Activated naive CD4-positive, alpha-beta T cell treated with anti-CD3 and anti-CD28 coated beads for 36 hours (primary cell): ENCODE data around the gene ADRM1. TPM values are rescaled to one million over a fixed set of nuclear protein-coding genes. Genes with fewer than 3 reads are reported as not detected.

Experiments used
- CTCF ChIA-PET: fragments of 350-600 bp; sonication (Branson Sonifier 250); formaldehyde crosslinking; loops from one replicate; lab custom pipeline; 2021; ENCODE audit warnings: antibody characterized with exemption; lab: Charles Lee
- DNase-seq: peaks from one replicate; pipeline ENCODE4 v3.0.0-alpha.2; 2020
- H3K27ac Mint-ChIP-seq: one replicate; pipeline ENCODE4 v1.8.0; 2021; ENCODE audit warnings: mild to moderate bottlenecking, mixed read lengths
- H3K27me3 Mint-ChIP-seq: one replicate; pipeline ENCODE4 v1.8.0; 2021; ENCODE audit warnings: low read depth, mixed read lengths
- H3K36me3 Mint-ChIP-seq: one replicate; pipeline ENCODE4 v1.8.0; 2021; ENCODE audit warnings: low read depth, mixed read lengths
- H3K4me1 Mint-ChIP-seq: one replicate; pipeline ENCODE4 v1.8.0; 2021; ENCODE audit warnings: low read depth, mixed read lengths
- H3K4me3 Mint-ChIP-seq: one replicate; pipeline ENCODE4 v1.8.0; 2021; ENCODE audit warnings: mild to moderate bottlenecking, moderate library complexity, mixed read lengths
- H3K9me3 Mint-ChIP-seq: one replicate; pipeline ENCODE4 v1.8.0; 2021; ENCODE audit warnings: mixed read lengths
- intact Hi-C: fragments of 100-400 bp; cut with micrococcal nuclease; formaldehyde crosslinking; loops from one replicate; pipeline ENCODE4 v1.15.1; 2023
- total RNA-seq, 2 experiments: library from RNA; stranded (reverse); gene quantifications; one replicate each; pipeline ENCODE4 v1.2.3, GENCODE V29; 2021

ADRM1 gene
- total RNA-seq, 2 experiments from 2014 or later: 77.4 to 81.5 TPM

GRCh38 chr20:62293111-62293784 is 9.5 kb upstream of the ADRM1 start:
- Mint-ChIP-seq H3K27me3 (no peaks in the 10 kb centered on the region), H3K36me3 (peaks cover 11% of the 10 kb centered on the region), H3K27ac (no peak overlapping the region), H3K9me3 (no peaks in the 10 kb centered on the region), H3K4me1 (no peaks in the 10 kb centered on the region), H3K4me3 (no peak overlapping the region)
- CTCF ChIA-PET: no interaction called here
- DNase-seq: no peak
- intact Hi-C loops: no loop called here

- Mint-ChIP-seq H3K4me3 (no peak overlapping the region), H3K27ac (no peak overlapping the region), H3K4me1 (no peaks in the 10 kb centered on the region), H3K36me3 (peaks cover 10% of the 10 kb centered on the region), H3K27me3 (no peaks in the 10 kb centered on the region), H3K9me3 (no peaks in the 10 kb centered on the region)
- CTCF ChIA-PET: no interaction called here
- intact Hi-C loops: no loop called here
- DNase-seq: no peak
Measured at GRCh38 chr20:62293946-62294345, 8.9 kb upstream of the ADRM1 start.

GRCh38 chr20:62294516-62294915 is 8.3 kb upstream of the ADRM1 start:
- Mint-ChIP-seq H3K27me3 (no peaks in the 10 kb centered on the region), H3K27ac (no peak overlapping the region), H3K9me3 (no peaks in the 10 kb centered on the region), H3K4me1 (no peaks in the 10 kb centered on the region), H3K36me3 (peaks cover 10% of the 10 kb centered on the region), H3K4me3 (no peak overlapping the region)
- no peak for DNase-seq
- CTCF ChIA-PET: no interaction called here
- intact Hi-C loops: no loop called here

- no peak for DNase-seq
- H3K4me1 Mint-ChIP-seq: peaks cover 5% of the 10 kb centered on the region
- H3K4me3 Mint-ChIP-seq: no peak overlapping the region
- H3K36me3 Mint-ChIP-seq: peaks cover 10% of the 10 kb centered on the region
- no peak overlapping the region for H3K27ac Mint-ChIP-seq
- intact Hi-C loops: no loop called here
- H3K9me3 Mint-ChIP-seq: no peaks in the 10 kb centered on the region
- no peaks in the 10 kb centered on the region for H3K27me3 Mint-ChIP-seq
- CTCF ChIA-PET: no interaction called here
Measured at GRCh38 chr20:62296724-62297448, 5.9 kb upstream of the ADRM1 start.

- H3K27ac Mint-ChIP-seq: no peak overlapping the region
- H3K27me3 Mint-ChIP-seq: no peaks in the 10 kb centered on the region
- no peaks in the 10 kb centered on the region for H3K9me3 Mint-ChIP-seq
- H3K36me3 Mint-ChIP-seq: peaks cover 8% of the 10 kb centered on the region
- DNase-seq: no peak
- H3K4me3 Mint-ChIP-seq: no peak overlapping the region
- intact Hi-C loops: no loop called here
- CTCF ChIA-PET: no interaction called here
- H3K4me1 Mint-ChIP-seq: peaks cover 5% of the 10 kb centered on the region
Measured at GRCh38 chr20:62297449-62298227, 5.2 kb upstream of the ADRM1 start.

GRCh38 chr20:62298577-62299249 is 4.1 kb upstream of the ADRM1 start:
- intact Hi-C loops: no loop called here
- no peak overlapping the region for H3K4me3 Mint-ChIP-seq
- no peak for DNase-seq
- H3K36me3 Mint-ChIP-seq: peaks cover 11% of the 10 kb centered on the region
- CTCF ChIA-PET: interaction anchor here (0.8 to 3.1 kb wide), 2 partner anchors 24 to 84 kb away, joined by 4 to 15 read pairs; no protein-coding TSS in a partner anchor
- H3K4me1 Mint-ChIP-seq: peaks cover 5% of the 10 kb centered on the region
- H3K9me3 Mint-ChIP-seq: no peaks in the 10 kb centered on the region
- no peak overlapping the region for H3K27ac Mint-ChIP-seq
- no peaks in the 10 kb centered on the region for H3K27me3 Mint-ChIP-seq

- intact Hi-C loops: loop anchor here (5.0 kb wide), 2 partner anchors 68 to 232 kb away; partner anchors contain the start of genes LAMA5 and TAF4
- H3K4me3 Mint-ChIP-seq: no peak overlapping the region
- H3K9me3 Mint-ChIP-seq: no peaks in the 10 kb centered on the region
- CTCF ChIA-PET: interaction anchor here (0.8 to 3.1 kb wide), 3 partner anchors 25 to 83 kb away, joined by 3 to 15 read pairs (median 4); no protein-coding TSS in a partner anchor
- no peak for DNase-seq
- H3K36me3 Mint-ChIP-seq: peaks cover 13% of the 10 kb centered on the region
- no peaks in the 10 kb centered on the region for H3K27me3 Mint-ChIP-seq
- H3K4me1 Mint-ChIP-seq: peaks cover 14% of the 10 kb centered on the region
- no peak overlapping the region for H3K27ac Mint-ChIP-seq
Measured at GRCh38 chr20:62299666-62300236, 3.0 kb upstream of the ADRM1 start.

- DNase-seq: no peak
- Mint-ChIP-seq H3K9me3 (no peaks in the 10 kb centered on the region), H3K4me3 (no peak overlapping the region), H3K4me1 (peaks cover 20% of the 10 kb centered on the region), H3K36me3 (peaks cover 14% of the 10 kb centered on the region), H3K27ac (no peak overlapping the region), H3K27me3 (no peaks in the 10 kb centered on the region)
- intact Hi-C loops: loop anchor here (5.0 kb wide), 2 partner anchors 67 to 233 kb away; partner anchors contain the start of genes LAMA5 and TAF4
- CTCF ChIA-PET: interaction anchor here (0.9 to 3.1 kb wide), 4 partner anchors 17 to 86 kb away, joined by 3 to 15 read pairs (median 4); no protein-coding TSS in a partner anchor
Measured at GRCh38 chr20:62300319-62300718, 2.5 kb upstream of the ADRM1 start.

- intact Hi-C loops: loop anchor here (5.0 kb wide), 2 partner anchors 66 to 234 kb away; partner anchors contain the start of genes LAMA5 and TAF4
- Mint-ChIP-seq H3K36me3 (peaks cover 20% of the 10 kb centered on the region), H3K4me1 (peaks cover 24% of the 10 kb centered on the region), H3K27ac (no peak overlapping the region), H3K4me3 (peak overlapping the region; percentile 40), H3K9me3 (no peaks in the 10 kb centered on the region), H3K27me3 (no peaks in the 10 kb centered on the region)
- CTCF ChIA-PET: interaction anchor here (0.6 to 3.1 kb wide), 7 partner anchors 18 to 108 kb away, joined by 3 to 15 read pairs (median 4); no protein-coding TSS in a partner anchor
- DNase-seq: no peak
Measured at GRCh38 chr20:62301111-62301668, 1.6 kb upstream of the ADRM1 start.

GRCh38 chr20:62301773-62302340 is 940 bp upstream of the ADRM1 start:
- H3K4me1 Mint-ChIP-seq: peaks cover 24% of the 10 kb centered on the region
- intact Hi-C loops: loop anchor here (1.0 to 5.0 kb wide), 14 partner anchors 64 to 492 kb away; partner anchors contain the start of genes CABLES2, LAMA5, LSM14B and OSBPL2
- H3K4me3 Mint-ChIP-seq: peak overlapping the region; percentile 91
- peaks cover 23% of the 10 kb centered on the region for H3K36me3 Mint-ChIP-seq
- CTCF ChIA-PET: interaction anchor here (0.7 to 1.1 kb wide), 3 partner anchors 81 to 212 kb away, joined by 3 to 11 read pairs (median 3); no protein-coding TSS in a partner anchor
- DNase-seq: peak; percentile 97
- no peaks in the 10 kb centered on the region for H3K27me3 Mint-ChIP-seq
- peak overlapping the region; percentile 99 for H3K27ac Mint-ChIP-seq
- no peaks in the 10 kb centered on the region for H3K9me3 Mint-ChIP-seq

- Mint-ChIP-seq H3K9me3 (no peaks in the 10 kb centered on the region), H3K4me3 (peak overlapping the region; percentile 91), H3K27ac (peak overlapping the region; percentile 99), H3K4me1 (peaks cover 24% of the 10 kb centered on the region), H3K27me3 (no peaks in the 10 kb centered on the region), H3K36me3 (peaks cover 26% of the 10 kb centered on the region)
- intact Hi-C loops: loop anchor here (2.0 to 5.0 kb wide), 4 partner anchors 64 to 316 kb away; partner anchors contain the start of genes LAMA5 and TAF4
- DNase-seq: no peak
- CTCF ChIA-PET: interaction anchor here (1.1 kb wide), 1 partner anchor 80 kb away, joined by 11 read pairs; no protein-coding TSS in a partner anchor
Measured at GRCh38 chr20:62303062-62303339, 204 bp downstream of the ADRM1 start.
